OCI-LY7 (cell line): ENCODE measurements around the gene MICAL3.

Source experiments
- CTCF ChIP-seq: fragments of 200-600 bp; sonication (generic); conservative IDR thresholded peaks from 2 replicates; pipeline ENCODE4 v1.5.1; 2014; ENCODE audit warnings: mild to moderate bottlenecking, antibody characterized with exemption, low read length, moderate library complexity, mixed read lengths
- EZH2phosphoT487 ChIP-seq: fragments of 200-600 bp; sonication (generic); IDR thresholded peaks from 2 replicates; pipeline ENCODE4 v1.6.1; 2018; ENCODE audit warnings: low read depth, borderline replicate concordance, mild to moderate bottlenecking, mixed run types, antibody characterized with exemption, low read length, moderate library complexity, mixed read lengths

GRCh38 chr22:17810570-17811116 is 213.7 kb downstream of the MICAL3 start:
- TF ChIP-seq CTCF (no peak), EZH2phosphoT487 (no peak)
